NCI-H2196 (cell line): Measurements from ENCODE around the gene IKZF1.
"Not testable (repeated sequence)": the region's sequence is repeated elsewhere in the genome, so short reads cannot be mapped to it uniquely, and the experiment has no call there.

Experiments used
- DNase-seq: peaks from one replicate; lab custom pipeline; 2025; ENCODE audit not compliant: unreplicated experiment; lab: John Stamatoyannopoulos, UW

The IKZF1 gene

DNA sequence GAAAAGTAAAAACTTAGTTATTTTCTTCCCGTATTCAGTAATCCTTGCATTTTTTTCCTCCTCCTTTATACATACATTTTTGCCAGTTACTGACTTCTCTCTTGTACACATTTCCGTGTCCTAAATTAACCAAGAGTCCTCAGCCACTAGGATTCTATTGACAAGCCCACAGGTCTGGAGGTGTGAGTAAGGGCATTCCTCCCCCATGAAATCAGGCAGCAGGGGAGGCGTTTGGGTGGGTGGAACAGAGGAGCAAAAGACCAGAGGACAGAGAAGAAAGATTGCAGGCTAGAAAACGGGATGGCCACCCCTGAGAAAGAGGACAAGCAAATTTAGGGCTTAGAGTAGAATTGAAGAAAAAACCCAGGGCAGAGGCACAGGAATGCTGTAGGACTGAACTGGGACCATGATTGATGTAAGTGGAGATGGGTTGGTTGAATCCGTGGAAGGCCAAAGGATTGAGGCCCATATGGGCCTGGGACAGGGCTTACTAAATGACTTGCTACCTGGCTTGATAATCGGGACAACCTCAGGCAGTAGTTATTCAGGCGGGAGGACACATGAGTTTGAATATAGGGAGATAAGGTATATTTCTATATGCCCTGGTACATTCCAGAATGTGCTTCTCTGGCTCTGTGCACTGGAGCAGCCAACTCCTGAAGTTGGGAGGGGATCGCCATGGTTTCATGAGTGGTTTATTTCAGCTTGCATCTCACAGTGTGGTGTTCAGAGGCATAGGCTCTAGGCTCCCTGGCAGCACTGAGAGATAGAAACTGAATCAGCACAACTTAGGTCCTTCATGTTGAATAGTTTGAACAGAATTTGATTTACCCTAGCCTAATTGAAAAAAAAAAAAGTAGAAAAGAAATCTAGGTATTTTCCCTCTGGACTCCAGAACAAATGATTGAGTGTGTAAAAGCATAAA lies 28.0 kb downstream of the IKZF1 start:
- DNase-seq: no peak

- no peak for DNase-seq
Measured at GRCh38 chr7:50333221-50333651, 28.7 kb downstream of the IKZF1 start.

DNA sequence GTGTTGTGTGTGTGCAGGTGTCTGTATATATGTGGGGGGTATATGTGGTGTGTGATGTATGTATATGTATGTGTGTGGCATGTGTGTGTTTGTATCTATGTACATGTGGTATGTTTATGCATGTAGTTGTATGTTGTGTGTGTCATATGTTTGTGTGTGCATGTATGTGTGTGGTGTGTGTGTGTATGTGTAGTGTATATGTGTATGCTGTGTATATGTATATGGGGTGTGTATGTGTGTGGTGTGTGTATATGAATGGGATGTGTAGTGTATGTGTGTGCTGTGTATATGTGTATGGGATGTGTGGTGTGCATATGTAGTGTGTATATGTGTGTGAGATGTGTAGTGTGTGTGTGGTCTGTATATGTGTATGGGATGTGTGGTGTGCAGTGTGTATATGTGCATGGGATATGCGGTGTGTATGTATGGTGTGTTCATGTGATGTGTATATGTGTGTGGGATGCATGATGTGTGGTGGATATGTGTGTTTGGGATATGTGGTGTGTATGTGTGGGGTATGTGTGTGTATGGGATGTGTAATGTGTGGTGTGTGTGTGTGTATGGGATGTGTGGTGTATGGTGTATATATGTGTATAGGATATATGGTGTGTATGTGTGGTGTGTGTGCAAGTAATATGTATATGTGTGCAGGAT lies 30.0 kb downstream of the IKZF1 start:
- no peak for DNase-seq

DNA sequence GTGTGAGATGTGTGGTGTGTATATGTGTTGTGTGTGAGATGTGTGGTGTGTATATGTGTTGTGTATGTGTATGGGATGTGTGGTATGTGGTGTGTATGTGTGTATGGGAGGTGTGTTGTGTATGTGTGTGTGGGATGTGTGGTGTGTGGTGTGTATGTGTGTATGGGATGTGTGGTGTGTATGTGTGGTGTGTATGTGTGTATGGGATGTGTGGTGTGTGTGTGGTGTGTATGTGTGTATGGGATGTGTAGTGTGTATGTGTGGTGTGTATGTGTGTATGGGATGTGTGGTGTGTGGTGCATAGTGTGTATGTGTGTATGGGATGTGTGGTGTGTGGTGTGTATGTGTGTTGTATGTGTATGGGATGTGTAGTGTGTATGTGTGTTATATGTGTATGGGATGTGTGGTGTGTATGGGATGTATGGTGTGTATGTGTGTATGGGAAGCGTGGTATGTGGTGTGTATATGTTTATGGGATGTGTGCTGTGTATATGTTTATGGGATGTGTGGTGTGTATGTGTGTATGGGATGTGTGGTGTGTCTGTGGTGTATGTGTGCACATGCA lies 30.8 kb downstream of the IKZF1 start:
- DNase-seq: no peak

DNA sequence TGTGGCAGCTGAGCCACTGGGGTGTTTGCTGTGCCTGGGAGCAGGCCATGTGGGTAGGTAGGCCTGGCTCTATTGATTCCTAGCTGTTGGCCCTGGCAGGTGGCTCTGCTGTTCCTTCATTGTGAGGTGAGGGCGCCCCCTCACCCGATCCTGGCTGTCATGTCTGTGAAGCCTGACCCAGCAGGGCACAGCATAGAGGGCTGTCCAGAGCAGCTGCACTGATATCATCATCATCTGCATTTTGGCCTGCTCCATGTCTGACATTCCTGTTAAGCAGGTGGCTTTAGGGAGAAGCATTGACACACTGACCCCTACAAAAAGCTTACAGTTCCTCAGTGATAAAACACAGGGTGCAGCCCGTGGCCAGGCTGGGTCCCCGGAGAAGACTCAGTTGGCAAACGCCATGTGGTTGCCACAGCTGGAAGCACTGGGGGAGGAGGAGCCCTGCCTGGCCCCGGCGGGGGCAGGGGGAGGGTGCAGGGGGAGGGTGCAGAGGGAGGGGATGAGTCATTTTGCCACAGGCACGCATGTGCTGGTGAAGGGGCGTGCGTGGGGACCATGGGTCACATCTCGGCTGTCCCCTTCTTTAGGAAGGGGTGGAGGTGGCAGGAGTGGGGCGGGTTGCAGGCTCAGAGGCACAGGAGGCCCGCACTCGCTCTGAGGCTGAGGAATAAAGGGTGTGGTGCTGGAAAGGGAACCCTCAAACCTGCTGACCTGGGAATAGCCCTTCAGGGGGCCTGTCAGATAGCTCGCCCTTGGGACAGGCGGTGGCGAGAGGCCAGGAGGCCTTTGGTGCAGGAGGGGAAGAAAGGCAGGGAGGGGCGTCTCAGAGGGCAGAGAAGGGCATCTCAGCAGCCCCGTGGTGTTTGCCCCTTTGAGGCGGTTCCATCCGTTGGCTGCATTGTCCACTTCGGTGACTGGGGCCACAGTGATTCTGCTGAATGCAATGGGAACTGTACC lies 31.6 kb downstream of the IKZF1 start:
- DNase-seq: no peak

DNA sequence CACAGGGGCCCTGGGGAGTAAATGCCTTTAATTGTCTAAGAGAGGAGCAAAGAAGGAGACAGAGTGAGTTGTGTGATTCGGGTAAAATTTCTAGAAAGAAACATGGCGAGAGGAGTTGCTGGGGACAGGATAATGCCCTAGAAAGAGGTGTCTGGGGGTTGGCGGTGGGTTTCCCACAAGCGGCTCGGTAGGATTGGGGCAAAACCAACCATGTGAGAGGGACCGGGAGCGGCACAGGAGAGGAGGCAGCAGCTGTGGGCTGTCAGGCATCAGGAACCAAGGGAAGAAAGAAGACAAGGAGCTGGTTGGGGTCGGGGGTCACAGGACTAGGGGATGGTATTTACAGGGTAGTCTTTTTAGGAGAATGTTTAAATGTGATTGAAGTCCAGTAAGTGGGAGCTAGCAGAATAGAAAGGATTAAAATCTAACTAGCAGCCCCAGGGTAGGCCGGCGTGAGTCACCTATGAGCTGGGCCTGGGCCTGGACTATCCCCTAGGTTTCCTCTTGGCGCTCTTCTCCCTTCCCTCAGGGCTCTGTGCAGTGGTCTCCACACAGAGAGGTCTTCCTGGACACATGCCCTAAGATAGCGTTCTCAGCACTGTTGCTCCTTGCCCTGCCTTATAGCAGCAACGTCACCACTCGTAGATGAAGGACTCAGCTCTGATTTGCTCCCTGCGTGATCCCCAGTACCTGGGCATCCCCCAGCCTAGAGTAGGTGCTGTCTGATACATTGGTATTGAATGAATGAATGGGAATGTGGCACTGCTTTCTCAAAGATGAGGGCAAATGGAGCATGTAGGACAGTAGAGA lies 32.6 kb downstream of the IKZF1 start:
- DNase-seq: no peak

DNA sequence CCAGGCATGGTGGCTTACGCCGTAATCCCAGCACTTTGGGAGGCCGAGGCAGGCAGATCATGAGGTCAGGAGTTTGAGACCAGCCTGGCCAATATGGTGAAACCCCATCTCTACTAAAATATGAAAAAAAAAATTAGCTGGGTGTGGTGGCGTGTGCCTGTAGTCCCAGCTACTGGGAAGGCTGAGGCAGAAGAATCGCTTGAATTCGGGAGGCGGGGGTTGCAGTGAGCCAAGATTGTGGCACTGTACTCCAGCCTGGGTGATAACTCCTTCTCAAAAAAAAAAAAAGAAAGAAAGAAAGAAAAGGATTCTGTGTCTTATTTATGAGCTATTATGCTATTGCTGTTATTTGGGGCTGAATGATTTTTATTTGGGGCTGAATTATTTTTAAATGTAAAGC lies 35.0 kb downstream of the IKZF1 start:
- DNase-seq: not testable (repeated sequence)

GRCh38 chr7:50339990-50340500 lies 35.5 kb downstream of the IKZF1 start:
- no peak for DNase-seq

DNA sequence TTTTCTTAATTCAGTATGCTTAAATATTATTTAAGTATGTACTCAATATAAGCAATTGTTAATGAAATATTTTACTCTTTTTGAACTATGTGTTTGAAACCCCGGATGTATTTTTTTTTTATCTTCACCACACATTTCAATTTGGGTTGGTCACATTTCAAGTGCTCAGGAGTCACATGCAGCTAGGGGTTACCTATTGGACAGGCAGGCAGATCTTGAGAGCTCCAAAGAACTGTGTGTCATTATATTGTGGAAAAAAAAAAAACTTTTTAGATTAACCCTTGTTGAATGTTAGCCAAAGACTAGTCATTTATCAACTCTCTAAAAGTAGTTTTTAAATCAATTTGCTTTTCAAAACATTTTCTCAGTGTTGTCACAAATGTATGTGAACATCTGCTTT lies 37.2 kb downstream of the IKZF1 start:
- DNase-seq: no peak

GRCh38 chr7:50342616-50343114 lies 38.1 kb downstream of the IKZF1 start:
- DNase-seq: no peak

GRCh38 chr7:50346545-50347497 lies 42.3 kb downstream of the IKZF1 start:
- DNase-seq: no peak

DNA sequence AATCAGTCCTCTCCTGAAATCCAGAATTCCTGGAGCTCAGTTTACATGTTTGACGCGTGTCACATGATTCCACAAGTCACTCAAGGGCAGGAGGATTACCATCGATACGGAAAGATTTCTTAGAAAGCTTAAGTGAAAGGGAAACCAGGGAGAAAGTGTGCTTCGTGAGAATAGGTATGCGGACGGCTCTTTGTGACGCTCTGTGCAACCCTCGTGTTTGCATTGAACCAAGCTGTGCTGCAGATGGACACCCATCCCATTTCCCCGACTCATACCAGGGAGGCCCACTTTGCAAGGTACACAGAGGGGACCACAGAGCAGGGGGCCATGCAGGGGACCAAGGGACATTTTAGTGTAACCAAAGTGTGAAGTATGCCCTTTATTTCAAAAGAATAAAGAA lies 43.2 kb downstream of the IKZF1 start:
- no peak for DNase-seq

DNA sequence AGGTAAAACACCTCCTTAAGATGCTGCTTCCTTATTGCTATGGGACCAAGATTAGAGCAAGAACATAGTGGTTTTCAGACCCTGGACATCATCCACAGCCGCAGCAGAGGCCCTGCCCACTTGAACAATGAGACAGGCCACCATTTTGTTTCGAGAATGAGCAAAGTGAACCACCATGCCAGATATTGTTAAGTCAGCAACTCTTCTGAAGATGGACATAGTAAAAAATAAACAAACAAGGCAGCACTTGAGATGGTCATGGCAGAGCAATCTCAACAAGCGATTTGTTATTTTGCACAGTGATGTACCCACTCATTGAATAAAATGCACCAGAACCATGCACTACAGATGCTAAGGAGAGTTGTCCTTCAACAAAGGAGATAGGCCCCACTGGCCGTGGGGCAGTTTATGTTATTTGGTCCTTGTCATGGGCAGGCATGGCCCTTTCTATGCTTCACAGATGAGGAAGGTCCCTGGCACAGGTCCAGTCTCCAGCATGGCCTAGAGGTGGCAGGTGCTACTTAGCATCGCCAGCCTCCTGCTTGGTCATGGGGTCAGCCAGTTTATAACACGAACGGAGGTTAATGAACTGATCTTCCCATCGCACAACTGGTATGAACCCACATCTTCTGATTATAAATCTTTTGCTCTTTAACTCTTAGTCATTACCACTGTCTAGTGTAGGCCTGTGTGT lies 44.1 kb downstream of the IKZF1 start:
- no peak for DNase-seq

DNA sequence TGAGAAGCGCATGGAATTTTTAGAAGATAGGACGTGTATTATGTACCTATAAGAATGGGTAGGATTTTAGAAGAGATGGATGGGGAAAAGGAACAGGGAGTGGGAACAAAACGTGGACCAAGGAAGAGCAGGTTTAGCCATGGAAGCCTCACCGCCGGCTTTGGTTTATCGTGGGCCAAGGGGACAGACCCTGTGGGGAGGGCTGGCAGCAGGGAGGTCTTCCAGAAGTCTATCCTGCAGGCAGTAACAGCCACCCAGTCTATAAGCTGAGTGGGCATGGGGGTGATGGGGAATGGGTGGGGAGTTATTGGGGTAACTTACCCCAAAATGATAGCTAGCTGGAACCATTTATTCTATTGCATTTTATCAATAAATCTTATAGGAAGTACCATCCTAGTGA lies 44.9 kb downstream of the IKZF1 start:
- no peak for DNase-seq

GRCh38 chr7:50349963-50350944 lies 45.7 kb downstream of the IKZF1 start:
- no peak for DNase-seq

DNA sequence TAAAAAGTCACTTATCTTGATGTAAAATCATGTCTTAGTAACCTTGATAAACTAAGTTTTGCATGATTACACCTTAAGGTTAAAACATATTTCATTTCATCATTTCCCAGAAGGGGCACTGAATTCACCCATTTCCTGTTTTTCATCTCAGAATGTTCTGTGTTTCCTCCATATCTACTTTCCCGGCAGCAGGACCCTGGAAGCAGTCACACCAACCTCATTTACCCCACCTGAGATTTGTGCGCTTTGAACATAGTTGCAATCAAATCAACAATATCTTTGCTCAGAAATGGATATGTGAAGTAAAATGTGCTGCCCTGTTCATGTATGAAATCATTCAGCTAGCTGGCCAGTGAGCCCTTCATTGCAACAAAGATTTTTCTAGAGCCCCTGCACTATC lies 46.8 kb downstream of the IKZF1 start:
- DNase-seq: no peak

DNA sequence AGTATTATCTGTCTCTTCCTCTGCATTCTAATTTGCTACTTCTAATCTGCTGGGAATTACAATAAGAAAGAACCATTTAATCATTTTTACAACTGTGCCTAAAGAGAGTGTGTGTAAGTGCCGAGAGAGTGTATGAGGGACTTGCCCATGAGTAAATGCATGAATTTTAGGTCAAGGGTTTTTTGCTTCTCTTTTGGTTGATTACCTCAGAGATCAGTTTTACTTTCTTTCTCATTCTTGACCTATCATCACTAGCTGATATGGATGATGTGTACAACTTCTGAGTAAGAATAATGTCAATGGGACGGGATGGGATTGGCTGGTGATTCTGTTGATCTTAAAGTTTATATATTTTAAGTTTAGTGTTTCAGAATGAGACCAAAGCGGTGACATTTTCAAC lies 47.8 kb downstream of the IKZF1 start:
- DNase-seq: no peak
